GM12878 (cell line): Measurements from ENCODE around the gene PSMB8. TPM values are rescaled to one million over a fixed set of nuclear protein-coding genes. Genes with fewer than 3 reads are reported as not detected.

ENCODE experiments used
- ATAC-seq: fragments of 200-7000 bp; cut with Tn5 transposase; 3 replicates; pipeline ENCODE4 v1.9.1; 2020; ENCODE audit warnings: mild to moderate bottlenecking, moderate library complexity
- BruUV-seq: library from RNA; stranded (reverse); fragments of 400-500 nt; replicated peaks from 2 replicates; lab custom pipeline; 2021; lab: Mats Ljungman, UMichigan
- CTCF ChIA-PET: fragments of 300-600 bp; sonication (Branson Sonifier 250); formaldehyde crosslinking; extraction: SDS; loops from one replicate; lab custom pipeline; 2021; ENCODE audit warnings: inconsistent platforms; lab: Yijun Ruan, JAX
- POLR2A ChIA-PET: fragments of 350-600 bp; formaldehyde crosslinking; extraction: SDS; loops from one replicate; lab custom pipeline; 2021; ENCODE audit warnings: inconsistent platforms; lab: Charles Lee
- RAD21 ChIA-PET: fragments of 300-600 bp; sonication (Branson Sonifier 250); formaldehyde crosslinking; loops from one replicate; lab custom pipeline; 2023; ENCODE audit warnings: antibody characterized with exemption; ENCODE audit not compliant: unreplicated experiment; lab: Charles Lee
- SMC1A ChIA-PET: fragments of 300-600 bp; sonication (Branson Sonifier 250); formaldehyde crosslinking; loops from one replicate; lab custom pipeline; 2023; ENCODE audit not compliant: unreplicated experiment, uncharacterized antibody; lab: Charles Lee
- DNase-seq: peaks from one replicate; pipeline ENCODE4 v3.0.0-alpha.2; 2011; ENCODE audit warnings: low read depth, low spot score
- FAIRE-seq: peaks from 3 replicates; lab custom pipeline; 2011; peaks lifted over from hg19 to GRCh38; lab: Jason Lieb, UNC
- H2AFZ ChIP-seq: 2 replicates; pipeline ENCODE4 v1.6.0; 2011; ENCODE audit warnings: low read depth, low read length, control low read depth; ENCODE audit not compliant: control insufficient read depth
- H3K27ac ChIP-seq: 2 replicates; pipeline ENCODE4 v1.5.1; 2011; ENCODE audit warnings: control low read depth; ENCODE audit not compliant: control insufficient read depth, insufficient read depth
- H3K27me3 ChIP-seq, 2 experiments: replicated peaks in 1 of 2; 2 replicates each; pipeline versions ENCODE4 v1.6.0 to v1.6.1; 2011; ENCODE audit warnings: low read length in 1 of 2; ENCODE audit not compliant: control insufficient read depth in 2 of 2, insufficient read depth in 2 of 2
- H3K36me3 ChIP-seq, 2 experiments: 2 replicates each; pipeline ENCODE4 v1.5.1; 2011; ENCODE audit warnings: low read length in 1 of 2; ENCODE audit not compliant: control insufficient read depth in 2 of 2, insufficient read depth in 2 of 2
- H3K4me1 ChIP-seq: 2 replicates; pipeline ENCODE4 v1.6.1; 2011; ENCODE audit warnings: mild to moderate bottlenecking, low read length, moderate library complexity, mixed read lengths; ENCODE audit not compliant: control insufficient read depth, insufficient read depth
- H3K4me2 ChIP-seq: 2 replicates; pipeline ENCODE4 v1.6.0; 2011; ENCODE audit warnings: control low read depth; ENCODE audit not compliant: control insufficient read depth, insufficient read depth
- H3K4me3 ChIP-seq: fragments of 200-600 bp; sonication (generic); 2 replicates; pipeline ENCODE4 v1.5.1; 2016
- H3K79me2 ChIP-seq: 2 replicates; pipeline ENCODE4 v1.6.0; 2011; ENCODE audit warnings: low read length; ENCODE audit not compliant: control insufficient read depth, insufficient read depth
- H3K9ac ChIP-seq: 2 replicates; pipeline ENCODE4 v1.8.0; 2011; ENCODE audit warnings: low read length, control low read depth, mixed read lengths; ENCODE audit not compliant: control insufficient read depth, insufficient read depth
- H3K9me3 ChIP-seq: replicated peaks from 3 replicates; pipeline ENCODE4 v1.5.1; 2011; ENCODE audit warnings: mild to moderate bottlenecking, low read length; ENCODE audit not compliant: control insufficient read depth, insufficient read depth
- H4K20me1 ChIP-seq: 2 replicates; pipeline ENCODE4 v1.6.0; 2011; ENCODE audit not compliant: control insufficient read depth, insufficient read depth
- BHLHE40 ChIP-seq, 2 experiments: fragments of 450-650 bp in 1 of 2; IDR thresholded peaks; 2 replicates each; pipeline ENCODE4 v1.6.1; 2011 to 2017; ENCODE audit warnings: low read depth in 2 of 2, borderline replicate concordance in 1 of 2, improper control_type of control experiment in 1 of 2, low read length in 1 of 2, mild to moderate bottlenecking in 1 of 2
- CBX5 ChIP-seq: sonication (generic); IDR thresholded peaks from 2 replicates; pipeline ENCODE4 v1.6.1; 2016; ENCODE audit warnings: low read depth, moderate library complexity, mild to moderate bottlenecking, inconsistent platforms
- CHD4 ChIP-seq: fragments of 200-600 bp; sonication (generic); IDR thresholded peaks from 2 replicates; pipeline ENCODE4 v1.6.1; 2016; ENCODE audit warnings: mild to moderate bottlenecking
- CREM ChIP-seq: IDR thresholded peaks from 2 replicates; pipeline ENCODE4 v1.6.1; 2014; ENCODE audit warnings: antibody characterized with exemption, low read depth
- ETV6 ChIP-seq, 2 experiments: fragments of 450-650 bp in 1 of 2; IDR thresholded peaks in 1 of 2; conservative IDR thresholded peaks in 1 of 2; 2 replicates each; pipeline ENCODE4 v1.6.1; 2014; ENCODE audit warnings: antibody characterized with exemption in 1 of 2, borderline replicate concordance in 1 of 2, low read depth in 1 of 2, mild to moderate bottlenecking in 1 of 2, moderate library complexity in 1 of 2
- MTA3 ChIP-seq: IDR thresholded peaks from 2 replicates; pipeline ENCODE4 v1.6.1; 2012; ENCODE audit warnings: low read length, inconsistent platforms, borderline replicate concordance
- SREBF2 ChIP-seq: IDR thresholded peaks from 2 replicates; pipeline ENCODE4 v1.6.1; 2012; ENCODE audit warnings: mild to moderate bottlenecking, low read length
- USF1 ChIP-seq: IDR thresholded peaks from 2 replicates; pipeline ENCODE4 v1.6.1; 2011; ENCODE audit warnings: borderline replicate concordance, low read depth, mild to moderate bottlenecking, moderate library complexity, mixed read lengths, low read length; ENCODE audit not compliant: insufficient read depth; ENCODE audit errors: extremely low read length
- WGBS: methylation state at CpG from one replicate; pipeline ENCODE4 v1.1.6; 2016; ENCODE audit warnings: low lambda C conversion rate; ENCODE audit not compliant: insufficient replicate concordance, insufficient coverage; ENCODE audit errors: missing lambda C conversion rate; 5-methylcytosine and 5-hydroxymethylcytosine counted together
- in situ Hi-C: fragments of 300-500 bp; cut with MboI; formaldehyde crosslinking; loops from 9 replicates; pipeline ENCODE4 v1.14.3; 2018; ENCODE audit warnings: mixed read lengths
- intact Hi-C: fragments of 100-400 bp; cut with micrococcal nuclease; formaldehyde crosslinking; loops from one replicate; pipeline ENCODE4 v1.14.2; 2022; ENCODE audit not compliant: unreplicated experiment
- polyA plus RNA-seq, 11 experiments: library from polyadenylated mRNA; depleted of rRNA in 4 of 11; unstranded in 6 of 11; stranded (reverse) in 5 of 11; fragments of >200 nt; fragmentation: Nextera tagmentation in 4 of 11; fragmentation: Illumina TruSeq in 1 of 11; extraction: Ambion mirVana in 4 of 11; extraction: Trizol in 1 of 11; gene quantifications; 1 replicate in 1 of 11; 2 replicates in 10 of 11; pipeline versions ENCODE4 v1.2.1 to v1.2.3, GENCODE V29; 2011 to 2016; ENCODE audit warnings: inconsistent platforms in 2 of 11, missing spikeins in 2 of 11, low read depth in 1 of 11
- total RNA-seq, 4 experiments: library from RNA; depleted of rRNA in 3 of 4; stranded (reverse); fragments of >200 nt in 3 of 4; fragmentation: Illumina TruSeq in 1 of 4; extraction: Trizol in 1 of 4; gene quantifications; 2 replicates each; pipeline versions ENCODE4 v1.2.1 to v1.2.3, GENCODE V29; 2013 to 2021
- TF ChIP-seq, protein P1 (sequence below): IDR thresholded peaks from 2 replicates; pipeline ENCODE4 v1.6.1; 2011; ENCODE audit warnings: low read depth, low read length, improper control_type of control experiment, borderline replicate concordance
- TF ChIP-seq, protein P2 (sequence below), 3 experiments: IDR thresholded peaks in 2 of 3; conservative IDR thresholded peaks in 1 of 3; 2 replicates each; pipeline ENCODE4 v1.5.1; 2011; ENCODE audit warnings: low read depth in 3 of 3, low read length in 3 of 3, mild to moderate bottlenecking in 3 of 3, control low read depth in 2 of 3, moderate library complexity in 2 of 3, inconsistent platforms in 1 of 3, mixed read lengths in 1 of 3; ENCODE audit not compliant: control insufficient read depth in 2 of 3, insufficient read depth in 1 of 3; ENCODE audit errors: extremely low read depth in 1 of 3

The PSMB8 gene
- total and polyA plus RNA-seq, 10 of the 15 experiments (the other 5 are each of a cell fraction or from before 2014, with no cell fraction given): 304 to 557 (median 379) TPM

GRCh38 chr6:32809171-32809570 lies 34.7 kb downstream of the PSMB8 start:
- ChIA-PET POLR2A (interaction anchor here (0.7 kb wide), 1 partner anchor 52 kb away, joined by 3 read pairs; no protein-coding TSS in a partner anchor), SMC1A (interaction anchor here (0.7 to 2.4 kb wide), 8 partner anchors 10 to 388 kb away, joined by 3 to 22 read pairs (median 4); no protein-coding TSS in a partner anchor)
- no peaks in the 10 kb centered on the region for H4K20me1 ChIP-seq
- WGBS: 0% methylated on average over 1 of the region's 1 CpG
- peaks cover 3% of the 10 kb centered on the region; the same call in 1 of the 2 replicates for H3K4me1 ChIP-seq
- peaks cover 1 to 7% of the 10 kb centered on the region in 2 experiments; a peak in 3 of 4 replicates for H3K36me3 ChIP-seq
- DNase-seq: no peak
- intact Hi-C loops: no loop called here
- TF ChIP-seq CBX5 (no peak), USF1 (no peak), ETV6 (conservative IDR thresholded peaks at IDR 0.05 in 1 of 2, IDR thresholded peaks at IDR 0.05 in 1 of 2; ENCODE audit: borderline replicate concordance in 1 of 2, low read depth in 1 of 2) (no peak), MTA3 (no peak), BHLHE40 (IDR thresholded peaks at IDR 0.05; ENCODE audit: borderline replicate concordance in 1 of 2, low read depth in 2 of 2, low read length in 1 of 2) (no peak), CREM (no peak), CHD4 (no peak), SREBF2 (no peak)
- TF ChIP-seq, protein P1, sequence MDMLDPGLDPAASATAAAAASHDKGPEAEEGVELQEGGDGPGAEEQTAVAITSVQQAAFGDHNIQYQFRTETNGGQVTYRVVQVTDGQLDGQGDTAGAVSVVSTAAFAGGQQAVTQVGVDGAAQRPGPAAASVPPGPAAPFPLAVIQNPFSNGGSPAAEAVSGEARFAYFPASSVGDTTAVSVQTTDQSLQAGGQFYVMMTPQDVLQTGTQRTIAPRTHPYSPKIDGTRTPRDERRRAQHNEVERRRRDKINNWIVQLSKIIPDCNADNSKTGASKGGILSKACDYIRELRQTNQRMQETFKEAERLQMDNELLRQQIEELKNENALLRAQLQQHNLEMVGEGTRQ: no peak
- TF ChIP-seq, protein P2, sequence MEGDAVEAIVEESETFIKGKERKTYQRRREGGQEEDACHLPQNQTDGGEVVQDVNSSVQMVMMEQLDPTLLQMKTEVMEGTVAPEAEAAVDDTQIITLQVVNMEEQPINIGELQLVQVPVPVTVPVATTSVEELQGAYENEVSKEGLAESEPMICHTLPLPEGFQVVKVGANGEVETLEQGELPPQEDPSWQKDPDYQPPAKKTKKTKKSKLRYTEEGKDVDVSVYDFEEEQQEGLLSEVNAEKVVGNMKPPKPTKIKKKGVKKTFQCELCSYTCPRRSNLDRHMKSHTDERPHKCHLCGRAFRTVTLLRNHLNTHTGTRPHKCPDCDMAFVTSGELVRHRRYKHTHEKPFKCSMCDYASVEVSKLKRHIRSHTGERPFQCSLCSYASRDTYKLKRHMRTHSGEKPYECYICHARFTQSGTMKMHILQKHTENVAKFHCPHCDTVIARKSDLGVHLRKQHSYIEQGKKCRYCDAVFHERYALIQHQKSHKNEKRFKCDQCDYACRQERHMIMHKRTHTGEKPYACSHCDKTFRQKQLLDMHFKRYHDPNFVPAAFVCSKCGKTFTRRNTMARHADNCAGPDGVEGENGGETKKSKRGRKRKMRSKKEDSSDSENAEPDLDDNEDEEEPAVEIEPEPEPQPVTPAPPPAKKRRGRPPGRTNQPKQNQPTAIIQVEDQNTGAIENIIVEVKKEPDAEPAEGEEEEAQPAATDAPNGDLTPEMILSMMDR (IDR thresholded peaks at IDR 0.05 in 2 of 3, conservative IDR thresholded peaks at IDR 0.05 in 1 of 3; ENCODE audit: control insufficient read depth in 2 of 3, extremely low read depth in 1 of 3, insufficient read depth in 1 of 3, low read depth in 3 of 3, low read length in 3 of 3): no peak
- TF ChIP-seq, all 136 proteins: peak for 0
- no peak for FAIRE-seq
- BruUV-seq: no TSS peak
- in situ Hi-C loops: no loop called here
- CTCF ChIA-PET: interaction anchor here (1.1 to 2.2 kb wide), 10 partner anchors 10 to 125 kb away, joined by 3 to 13 read pairs (median 4); partner anchors contain the start of gene TAP2
- Histone ChIP-seq H3K4me2 (no peak overlapping the region), H2AFZ (no peak overlapping the region), H3K9me3 (no peaks in the 10 kb centered on the region), H3K27me3 (no peaks in the 10 kb centered on the region), H3K4me3 (no peak overlapping the region), H3K27ac (no peak overlapping the region), H3K79me2 (peaks cover 1% of the 10 kb centered on the region), H3K9ac (no peak overlapping the region)
- ATAC-seq: no peak
- RAD21 ChIA-PET: interaction anchor here (0.7 to 1.7 kb wide), 5 partner anchors 10 to 59 kb away, joined by 3 to 9 read pairs (median 6); partner anchors contain the start of gene TAP2
